ENCODE data around the gene GRK5. TPM values are rescaled to one million over a fixed set of nuclear protein-coding genes. Genes with fewer than 3 reads are reported as not detected.
A peak's percentile ranks its signal among the peaks of the same experiment; 100 is the strongest.

Gene GRK5
- total RNA-seq, 4 donors from 2014 or later: 9.2 to 27.3 (median 15.0) TPM

GRCh38 chr10:119474606-119475005 is 267.2 kb downstream of the GRK5 start:
- H3K27me3 ChIP-seq: no peaks in the 10 kb centered on the region
- no peak overlapping the region for H3K4me3 ChIP-seq (replicated peaks in 1 of 3)
- intact Hi-C loops (cut with DNase I): no loop called here
- DNase-seq: no peak
- 84 to 92% methylated on average over 10 of the region's 10 CpGs for WGBS, 2 donors
- no peak overlapping the region for H3K27ac ChIP-seq
- no peaks in the 10 kb centered on the region for H3K4me1 ChIP-seq
- H3K36me3 ChIP-seq: no peaks in the 10 kb centered on the region
- TF ChIP-seq CTCF (IDR thresholded peaks at IDR 0.05): no peak
- TF ChIP-seq POLR2A (IDR thresholded peaks at IDR 0.05): no peak
- H3K9me3 ChIP-seq: no peaks in the 10 kb centered on the region

GRCh38 chr10:119477444-119477843 is 270.1 kb downstream of the GRK5 start:
- H3K27me3 ChIP-seq: no peaks in the 10 kb centered on the region
- TF ChIP-seq CTCF (IDR thresholded peaks at IDR 0.05): no peak
- TF ChIP-seq POLR2A (IDR thresholded peaks at IDR 0.05): no peak
- DNase-seq: no peak
- no peaks in the 10 kb centered on the region for H3K4me1 ChIP-seq
- H3K27ac ChIP-seq: no peak overlapping the region
- intact Hi-C loops (cut with DNase I): no loop called here
- WGBS, 2 donors: 75 to 77% methylated on average over 3 of the region's 3 CpGs
- H3K9me3 ChIP-seq: no peaks in the 10 kb centered on the region
- H3K4me3 ChIP-seq (replicated peaks in 1 of 3): no peak overlapping the region
- H3K36me3 ChIP-seq: no peaks in the 10 kb centered on the region

GRCh38 chr10:119478111-119478802 is 270.9 kb downstream of the GRK5 start:
- H3K36me3 ChIP-seq: no peaks in the 10 kb centered on the region
- no peaks in the 10 kb centered on the region for H3K4me1 ChIP-seq
- no peak for DNase-seq
- 40 to 57% methylated on average over 8 of the region's 8 CpGs for WGBS, 2 donors
- no peaks in the 10 kb centered on the region for H3K27me3 ChIP-seq
- no peaks in the 10 kb centered on the region for H3K9me3 ChIP-seq
- H3K4me3 ChIP-seq (replicated peaks in 1 of 3): no peak overlapping the region
- no peak for TF ChIP-seq CTCF (IDR thresholded peaks at IDR 0.05)
- no peak for TF ChIP-seq POLR2A (IDR thresholded peaks at IDR 0.05)
- intact Hi-C loops (cut with DNase I): no loop called here
- H3K27ac ChIP-seq: no peak overlapping the region

- H3K4me3 ChIP-seq (replicated peaks in 1 of 3): no peak overlapping the region
- no peaks in the 10 kb centered on the region for H3K4me1 ChIP-seq
- 31% methylated on average over 6 of the region's 6 CpGs for WGBS, 2 donors
- H3K27ac ChIP-seq: no peak overlapping the region
- TF ChIP-seq POLR2A (IDR thresholded peaks at IDR 0.05) (no peak), CTCF (IDR thresholded peaks at IDR 0.05) (no peak)
- no peaks in the 10 kb centered on the region for H3K27me3 ChIP-seq
- no peaks in the 10 kb centered on the region for H3K36me3 ChIP-seq
- no peaks in the 10 kb centered on the region for H3K9me3 ChIP-seq
- intact Hi-C loops (cut with DNase I): no loop called here
- DNase-seq: peak in 1 of 2 donors; percentile 18
These were observed 271.5 kb downstream of the GRK5 start for GRCh38 chr10:119478811-119479341.

- TF ChIP-seq POLR2A (IDR thresholded peaks at IDR 0.05): no peak
- TF ChIP-seq CTCF (IDR thresholded peaks at IDR 0.05): no peak
- Histone ChIP-seq H3K9me3 (no peaks in the 10 kb centered on the region), H3K36me3 (no peaks in the 10 kb centered on the region), H3K27me3 (no peaks in the 10 kb centered on the region), H3K4me3 (replicated peaks in 1 of 3) (no peak overlapping the region), H3K27ac (no peak overlapping the region), H3K4me1 (no peaks in the 10 kb centered on the region)
- DNase-seq: no peak
- intact Hi-C loops (cut with DNase I): no loop called here
- 51 to 64% methylated on average over 8 of the region's 8 CpGs for WGBS, 2 donors
These were observed 272.2 kb downstream of the GRK5 start for GRCh38 chr10:119479532-119479931.

Data from thyroid gland (tissue), 4 donors.